ENCODE results near the gene TEX14. TPM values are rescaled to one million over a fixed set of nuclear protein-coding genes. Genes with fewer than 3 reads are reported as not detected.
"Not testable (repeated sequence)": the region's sequence is repeated elsewhere in the genome, so short reads cannot be mapped to it uniquely, and the experiment has no call there.

TEX14 gene
- total and polyA plus RNA-seq, 8 donors = 0.03 to 0.59 (median 0.20) TPM

GRCh38 chr17:58679263-58680037, 12.4 kb downstream of the TEX14 start:
- no peak overlapping the region for H3K27ac ChIP-seq
- H3K27me3 ChIP-seq = no peaks in the 10 kb centered on the region
- DNase-seq (no peak), ATAC-seq (no peak), FAIRE-seq (no peak)
- TF ChIP-seq CTCF (IDR thresholded peaks at IDR 0.05) = no peak
- no peak overlapping the region for H3K4me3 ChIP-seq
- intact Hi-C loops (cut with DNase I) = no loop called here
- no peaks in the 10 kb centered on the region for H3K36me3 ChIP-seq
- no peaks in the 10 kb centered on the region for H3K9me3 ChIP-seq
- no peaks in the 10 kb centered on the region for H3K4me1 ChIP-seq
- WGBS, 2 donors = 53 to 55% methylated on average over 12 of the region's 12 CpGs

GRCh38 chr17:58678287-58678686, 13.6 kb downstream of the TEX14 start:
- FAIRE-seq; H3K4me3 ChIP-seq; H3K27ac ChIP-seq; ATAC-seq; H3K4me1 ChIP-seq; H3K9me3 ChIP-seq; H3K27me3 ChIP-seq; intact Hi-C loops (cut with DNase I); H3K36me3 ChIP-seq; DNase-seq: not testable (repeated sequence)
- 76 to 82% methylated on average over 5 of the region's 5 CpGs for WGBS, 2 donors

GRCh38 chr17:58677194-58677880, 14.5 kb downstream of the TEX14 start:
- no peak overlapping the region for H3K27ac ChIP-seq
- DNase-seq = no peak
- intact Hi-C loops (cut with DNase I) = no loop called here
- no peaks in the 10 kb centered on the region for H3K27me3 ChIP-seq
- peak in 1 of 4 donors; percentile 45 for ATAC-seq
- no peaks in the 10 kb centered on the region for H3K4me1 ChIP-seq
- H3K9me3 ChIP-seq = no peaks in the 10 kb centered on the region
- H3K4me3 ChIP-seq = no peak overlapping the region
- 46 to 56% methylated on average over 4 of the region's 4 CpGs for WGBS, 2 donors
- no peak for TF ChIP-seq CTCF (IDR thresholded peaks at IDR 0.05)
- H3K36me3 ChIP-seq = no peaks in the 10 kb centered on the region
- FAIRE-seq = no peak

- H3K27me3 ChIP-seq = no peaks in the 10 kb centered on the region
- WGBS, 2 donors = 79 to 90% methylated on average over 3 of the region's 3 CpGs
- no peak overlapping the region for H3K4me3 ChIP-seq
- TF ChIP-seq CTCF (IDR thresholded peaks at IDR 0.05) = no peak
- no peaks in the 10 kb centered on the region for H3K36me3 ChIP-seq
- DNase-seq (no peak), ATAC-seq (no peak), FAIRE-seq (no peak)
- no peak overlapping the region for H3K27ac ChIP-seq
- no peaks in the 10 kb centered on the region for H3K9me3 ChIP-seq
- intact Hi-C loops (cut with DNase I) = no loop called here
- no peaks in the 10 kb centered on the region for H3K4me1 ChIP-seq
These were observed 19.9 kb downstream of the TEX14 start for GRCh38 chr17:58671969-58672368.

GRCh38 chr17:58669853-58670252, 22.0 kb downstream of the TEX14 start:
- ATAC-seq (no peak), DNase-seq (no peak), FAIRE-seq (no peak)
- Histone ChIP-seq H3K27me3 (no peaks in the 10 kb centered on the region), H3K4me3 (no peak overlapping the region), H3K27ac (no peak overlapping the region), H3K9me3 (no peaks in the 10 kb centered on the region), H3K36me3 (no peaks in the 10 kb centered on the region), H3K4me1 (no peaks in the 10 kb centered on the region)
- WGBS, 2 donors = 43 to 57% methylated on average over 6 of the region's 6 CpGs
- no peak for TF ChIP-seq CTCF (IDR thresholded peaks at IDR 0.05)
- intact Hi-C loops (cut with DNase I) = no loop called here

Data from pancreas (tissue), 10 donors.